GM12892 (cell line): ENCODE measurements around the gene CD99.
"Not testable (repeated sequence)": the region's sequence is repeated elsewhere in the genome, so short reads cannot be mapped to it uniquely, and the experiment has no call there.

Experiments used
- POLR2A ChIP-seq: IDR thresholded peaks from 2 replicates; pipeline ENCODE4 v1.6.1; 2011; ENCODE audit warnings: low read depth, low read length, control low read depth
- POLR2AphosphoS5 ChIP-seq: IDR thresholded peaks from 2 replicates; pipeline ENCODE4 v1.6.1; 2011; ENCODE audit warnings: low read depth, low read length, control low read depth

DNA sequence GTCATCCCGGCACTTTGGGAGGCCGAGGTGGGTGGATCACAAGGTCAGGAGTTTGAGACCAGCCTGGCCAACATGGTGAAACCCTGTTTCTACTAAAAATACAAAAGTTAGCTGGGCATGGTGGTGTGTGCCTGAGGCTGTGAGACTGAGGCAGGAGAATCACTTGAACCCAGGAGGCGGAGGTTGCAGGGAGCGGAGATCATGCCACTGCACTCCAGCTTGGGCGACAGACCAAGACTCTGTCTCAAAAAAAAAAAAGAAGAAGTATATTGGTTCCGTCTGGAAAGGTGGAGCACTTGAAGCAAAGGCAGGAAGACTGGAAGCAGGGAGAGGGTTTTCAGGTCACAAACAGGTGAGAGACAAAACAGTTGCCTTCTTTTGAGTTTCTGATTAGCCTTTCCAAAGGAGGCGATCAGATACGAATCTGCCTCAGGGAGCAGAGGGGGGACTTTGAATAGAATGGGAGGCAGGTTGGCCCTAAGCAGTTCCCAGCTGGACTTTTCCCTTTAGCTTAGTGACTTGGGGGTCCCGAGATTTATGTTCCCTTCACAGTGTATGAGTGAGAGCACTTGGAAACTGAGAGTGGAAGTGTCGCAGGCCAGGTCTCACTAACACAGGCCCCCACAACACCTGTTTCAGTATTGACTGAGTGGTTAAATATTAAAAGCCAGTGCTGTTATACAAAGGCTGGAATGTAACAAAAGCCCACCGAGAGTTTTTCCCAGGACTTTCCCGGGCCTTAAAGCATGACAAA is 89.6 kb downstream of the CD99 start:
- TF ChIP-seq POLR2A, POLR2AphosphoS5: not testable (repeated sequence)
